GM12878 (cell line): Measurements from ENCODE around the gene UNC93B1. TPM values are rescaled to one million over a fixed set of nuclear protein-coding genes. Genes with fewer than 3 reads are reported as not detected.

Source experiments
- ATAC-seq: fragments of 200-7000 bp; cut with Tn5 transposase; 3 replicates; pipeline ENCODE4 v1.9.1; 2020; ENCODE audit warnings: mild to moderate bottlenecking, moderate library complexity
- BruUV-seq: library from RNA; stranded (reverse); fragments of 400-500 nt; replicated peaks from 2 replicates; lab custom pipeline; 2021; lab: Mats Ljungman, UMichigan
- CTCF ChIA-PET: fragments of 300-600 bp; sonication (Branson Sonifier 250); formaldehyde crosslinking; extraction: SDS; loops from one replicate; lab custom pipeline; 2021; ENCODE audit warnings: inconsistent platforms; lab: Yijun Ruan, JAX
- POLR2A ChIA-PET: fragments of 350-600 bp; formaldehyde crosslinking; extraction: SDS; loops from one replicate; lab custom pipeline; 2021; ENCODE audit warnings: inconsistent platforms; lab: Charles Lee
- RAD21 ChIA-PET: fragments of 300-600 bp; sonication (Branson Sonifier 250); formaldehyde crosslinking; loops from one replicate; lab custom pipeline; 2023; ENCODE audit warnings: antibody characterized with exemption; ENCODE audit not compliant: unreplicated experiment; lab: Charles Lee
- SMC1A ChIA-PET: fragments of 300-600 bp; sonication (Branson Sonifier 250); formaldehyde crosslinking; loops from one replicate; lab custom pipeline; 2023; ENCODE audit not compliant: unreplicated experiment, uncharacterized antibody; lab: Charles Lee
- DNase-seq: peaks from one replicate; pipeline ENCODE4 v3.0.0-alpha.2; 2011; ENCODE audit warnings: low read depth, low spot score
- FAIRE-seq: peaks from 3 replicates; lab custom pipeline; 2011; peaks lifted over from hg19 to GRCh38; lab: Jason Lieb, UNC
- H2AFZ ChIP-seq: 2 replicates; pipeline ENCODE4 v1.6.0; 2011; ENCODE audit warnings: low read depth, low read length, control low read depth; ENCODE audit not compliant: control insufficient read depth
- H3K27ac ChIP-seq: 2 replicates; pipeline ENCODE4 v1.5.1; 2011; ENCODE audit warnings: control low read depth; ENCODE audit not compliant: control insufficient read depth, insufficient read depth
- H3K27me3 ChIP-seq, 2 experiments: replicated peaks in 1 of 2; 2 replicates each; pipeline versions ENCODE4 v1.6.0 to v1.6.1; 2011; ENCODE audit warnings: low read length in 1 of 2; ENCODE audit not compliant: control insufficient read depth in 2 of 2, insufficient read depth in 2 of 2
- H3K36me3 ChIP-seq, 2 experiments: 2 replicates each; pipeline ENCODE4 v1.5.1; 2011; ENCODE audit warnings: low read length in 1 of 2; ENCODE audit not compliant: control insufficient read depth in 2 of 2, insufficient read depth in 2 of 2
- H3K4me1 ChIP-seq: 2 replicates; pipeline ENCODE4 v1.6.1; 2011; ENCODE audit warnings: mild to moderate bottlenecking, low read length, moderate library complexity, mixed read lengths; ENCODE audit not compliant: control insufficient read depth, insufficient read depth
- H3K4me2 ChIP-seq: 2 replicates; pipeline ENCODE4 v1.6.0; 2011; ENCODE audit warnings: control low read depth; ENCODE audit not compliant: control insufficient read depth, insufficient read depth
- H3K4me3 ChIP-seq: fragments of 200-600 bp; sonication (generic); 2 replicates; pipeline ENCODE4 v1.5.1; 2016
- H3K79me2 ChIP-seq: 2 replicates; pipeline ENCODE4 v1.6.0; 2011; ENCODE audit warnings: low read length; ENCODE audit not compliant: control insufficient read depth, insufficient read depth
- H3K9ac ChIP-seq: 2 replicates; pipeline ENCODE4 v1.8.0; 2011; ENCODE audit warnings: low read length, control low read depth, mixed read lengths; ENCODE audit not compliant: control insufficient read depth, insufficient read depth
- H3K9me3 ChIP-seq: replicated peaks from 3 replicates; pipeline ENCODE4 v1.5.1; 2011; ENCODE audit warnings: mild to moderate bottlenecking, low read length; ENCODE audit not compliant: control insufficient read depth, insufficient read depth
- H4K20me1 ChIP-seq: 2 replicates; pipeline ENCODE4 v1.6.0; 2011; ENCODE audit not compliant: control insufficient read depth, insufficient read depth
- ATF7 ChIP-seq: fragments of 450-650 bp; IDR thresholded peaks from 2 replicates; pipeline ENCODE4 v1.6.1; 2016; ENCODE audit warnings: low read depth, mild to moderate bottlenecking
- BHLHE40 ChIP-seq, 2 experiments: fragments of 450-650 bp in 1 of 2; IDR thresholded peaks; 2 replicates each; pipeline ENCODE4 v1.6.1; 2011 to 2017; ENCODE audit warnings: low read depth in 2 of 2, borderline replicate concordance in 1 of 2, improper control_type of control experiment in 1 of 2, low read length in 1 of 2, mild to moderate bottlenecking in 1 of 2
- EZH2 ChIP-seq: IDR thresholded peaks from 2 replicates; pipeline ENCODE4 v1.6.1; 2012; ENCODE audit warnings: low read depth, mild to moderate bottlenecking, control low read depth, inconsistent platforms, low read length, borderline replicate concordance; ENCODE audit not compliant: control insufficient read depth
- GATAD2B ChIP-seq: fragments of 450-650 bp; conservative IDR thresholded peaks from 2 replicates; pipeline ENCODE4 v1.6.1; 2017; ENCODE audit warnings: low read depth, mild to moderate bottlenecking, moderate library complexity
- JUND ChIP-seq: IDR thresholded peaks from 2 replicates; pipeline ENCODE4 v1.6.1; 2012; ENCODE audit warnings: low read depth, mild to moderate bottlenecking, low read length, improper control_type of control experiment, moderate library complexity
- MTA2 ChIP-seq: fragments of 450-650 bp; IDR thresholded peaks from 2 replicates; pipeline ENCODE4 v1.6.1; 2016; ENCODE audit warnings: low read depth, mild to moderate bottlenecking, moderate library complexity
- MYB ChIP-seq: fragments of 150-350 bp; IDR thresholded peaks from 2 replicates; pipeline ENCODE4 v1.6.1; 2014; ENCODE audit warnings: mild to moderate bottlenecking, low read depth, low read length, borderline replicate concordance
- POLR2AphosphoS2 ChIP-seq: IDR thresholded peaks from 2 replicates; pipeline ENCODE4 v1.6.1; 2011; ENCODE audit warnings: low read depth, mild to moderate bottlenecking, low read length, improper control_type of control experiment, moderate library complexity
- RUNX3 ChIP-seq: IDR thresholded peaks from 2 replicates; pipeline ENCODE4 v1.6.1; 2012; ENCODE audit warnings: low read length, inconsistent platforms
- SMAD1 ChIP-seq: fragments of 450-650 bp; IDR thresholded peaks from 2 replicates; pipeline ENCODE4 v1.6.1; 2018; ENCODE audit warnings: mild to moderate bottlenecking, low read depth; ENCODE audit not compliant: partially characterized antibody
- WGBS: methylation state at CpG from one replicate; pipeline ENCODE4 v1.1.6; 2016; ENCODE audit warnings: low lambda C conversion rate; ENCODE audit not compliant: insufficient replicate concordance, insufficient coverage; ENCODE audit errors: missing lambda C conversion rate; 5-methylcytosine and 5-hydroxymethylcytosine counted together
- in situ Hi-C: fragments of 300-500 bp; cut with MboI; formaldehyde crosslinking; loops from 9 replicates; pipeline ENCODE4 v1.14.3; 2018; ENCODE audit warnings: mixed read lengths
- intact Hi-C: fragments of 100-400 bp; cut with micrococcal nuclease; formaldehyde crosslinking; loops from one replicate; pipeline ENCODE4 v1.14.2; 2022; ENCODE audit not compliant: unreplicated experiment
- polyA plus RNA-seq, 11 experiments: library from polyadenylated mRNA; depleted of rRNA in 4 of 11; unstranded in 6 of 11; stranded (reverse) in 5 of 11; fragments of >200 nt; fragmentation: Nextera tagmentation in 4 of 11; fragmentation: Illumina TruSeq in 1 of 11; extraction: Ambion mirVana in 4 of 11; extraction: Trizol in 1 of 11; gene quantifications; 1 replicate in 1 of 11; 2 replicates in 10 of 11; pipeline versions ENCODE4 v1.2.1 to v1.2.3, GENCODE V29; 2011 to 2016; ENCODE audit warnings: inconsistent platforms in 2 of 11, missing spikeins in 2 of 11, low read depth in 1 of 11
- total RNA-seq, 4 experiments: library from RNA; depleted of rRNA in 3 of 4; stranded (reverse); fragments of >200 nt in 3 of 4; fragmentation: Illumina TruSeq in 1 of 4; extraction: Trizol in 1 of 4; gene quantifications; 2 replicates each; pipeline versions ENCODE4 v1.2.1 to v1.2.3, GENCODE V29; 2013 to 2021

Gene UNC93B1
- total and polyA plus RNA-seq, 10 of the 15 experiments (the other 5 are each of a cell fraction or from before 2014, with no cell fraction given) = 1.3 to 79.7 (median 36.3) TPM

DNA sequence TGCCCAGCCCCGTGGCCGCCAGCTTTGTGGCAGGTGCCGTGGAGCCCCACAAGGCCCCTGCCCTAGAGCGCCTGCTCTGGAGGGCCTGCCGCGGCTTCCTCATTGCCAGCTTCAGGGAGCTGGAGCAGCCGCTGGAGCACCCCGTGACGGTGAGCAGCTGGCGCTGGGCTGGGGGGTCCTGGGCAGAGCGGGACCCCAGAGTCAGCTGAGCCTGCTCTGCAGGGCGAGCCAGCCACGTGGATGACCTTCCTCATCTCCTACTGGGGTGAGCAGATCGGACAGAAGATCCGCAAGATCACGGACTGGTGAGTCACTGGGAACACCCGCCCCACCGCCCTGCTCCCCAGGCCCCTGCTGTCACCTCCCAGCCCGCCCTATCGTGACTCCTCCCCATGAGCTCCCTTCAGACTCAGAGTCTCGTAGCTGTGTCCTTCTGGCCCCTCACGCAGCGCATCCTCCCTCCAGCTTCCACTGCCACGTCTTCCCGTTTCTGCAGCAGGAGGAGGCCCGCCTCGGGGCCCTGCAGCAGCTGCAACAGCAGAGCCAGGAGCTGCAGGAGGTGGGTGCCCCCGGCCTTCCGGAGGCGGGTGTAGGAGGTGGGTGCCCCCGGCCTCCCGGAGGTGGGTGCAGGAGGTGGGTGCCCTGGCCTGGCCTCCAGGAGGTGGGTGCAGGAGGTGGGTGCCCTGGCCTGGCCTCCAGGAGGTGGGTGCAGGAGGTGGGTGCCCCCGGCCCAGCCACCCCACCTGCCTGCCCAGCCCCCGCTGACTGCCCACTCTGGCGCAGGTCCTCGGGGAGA is 39.6 kb upstream of the UNC93B1 start:
- no peak overlapping the region for H3K4me3 ChIP-seq
- H3K27me3 ChIP-seq = no peaks in the 10 kb centered on the region
- H3K4me1 ChIP-seq = peaks cover 7% of the 10 kb centered on the region
- no TSS peak for BruUV-seq
- WGBS = 95% methylated on average over 34 of the region's 36 CpGs
- DNase-seq (no peak), FAIRE-seq (no peak), ATAC-seq (no peak)
- SMC1A ChIA-PET = no interaction called here
- H3K9me3 ChIP-seq = no peaks in the 10 kb centered on the region
- no peak overlapping the region for H3K27ac ChIP-seq
- peaks cover 5 to 28% of the 10 kb centered on the region in 2 experiments; a peak in 3 of 4 replicates for H3K36me3 ChIP-seq
- H3K4me2 ChIP-seq = no peak overlapping the region
- H2AFZ ChIP-seq = no peak overlapping the region
- peaks cover 43% of the 10 kb centered on the region for H3K79me2 ChIP-seq
- H3K9ac ChIP-seq = no peak overlapping the region
- POLR2A ChIA-PET = no interaction called here
- TF ChIP-seq MTA2 (no peak), EZH2 (no peak), JUND (no peak), BHLHE40 (IDR thresholded peaks at IDR 0.05; ENCODE audit: borderline replicate concordance in 1 of 2, low read depth in 2 of 2, low read length in 1 of 2) (no peak), RUNX3 (no peak), SMAD1 (no peak), MYB (no peak), ATF7 (no peak), POLR2AphosphoS2 (no peak), GATAD2B (no peak)
- CTCF ChIA-PET = no interaction called here
- RAD21 ChIA-PET = no interaction called here
- intact Hi-C loops (no loop called here), in situ Hi-C loops (no loop called here)
- no peaks in the 10 kb centered on the region; the same call in 1 of the 2 replicates for H4K20me1 ChIP-seq
